NB4 (cell line): Measurements from ENCODE around the gene CDH23.

Experiments used
- DNase-seq: peaks from one replicate; pipeline ENCODE4 v3.0.0; 2010; ENCODE audit warnings: low read depth
- H3K4me3 ChIP-seq: one replicate; pipeline ENCODE4 v1.5.1; 2011; ENCODE audit warnings: mild to moderate bottlenecking, low read depth, low read length, moderate library complexity
- MYC ChIP-seq: IDR thresholded peaks from 2 replicates; pipeline ENCODE4 v1.6.1; 2011; ENCODE audit warnings: low read depth, low read length
- POLR2A ChIP-seq: IDR thresholded peaks from 2 replicates; pipeline ENCODE4 v1.6.1; 2011; ENCODE audit warnings: mild to moderate bottlenecking; ENCODE audit not compliant: insufficient read length; ENCODE audit errors: extremely low read depth
- TF ChIP-seq, protein P1 (sequence below): IDR thresholded peaks from one replicate; pipeline ENCODE4 v1.5.1; 2012; ENCODE audit warnings: low read depth, low read length
- TF ChIP-seq, protein P2 (sequence below): IDR thresholded peaks from 2 replicates; pipeline ENCODE4 v1.6.1; 2011; ENCODE audit warnings: low read depth, low read length

The CDH23 gene

DNA sequence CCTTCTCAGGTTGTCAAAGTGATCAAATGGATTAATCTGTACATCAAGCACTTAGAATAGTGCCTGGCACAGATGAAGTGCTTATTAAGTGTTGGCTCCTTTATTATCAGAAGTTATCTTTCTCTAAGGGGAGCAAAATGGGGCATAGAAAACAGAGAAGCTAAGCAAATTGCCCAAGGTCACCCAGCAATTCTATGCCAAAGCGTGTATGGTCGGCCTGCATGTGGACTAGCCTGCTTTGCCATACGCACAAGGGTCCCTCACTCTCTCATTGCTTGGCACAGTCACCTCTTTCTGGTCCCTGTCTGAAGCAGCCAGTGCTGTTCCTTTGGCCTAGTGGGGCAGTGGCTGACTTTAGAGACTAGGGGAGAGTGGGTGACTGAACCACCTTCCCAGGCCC, 45.3 kb downstream of the CDH23 start:
- no peak overlapping the region for H3K4me3 ChIP-seq
- TF ChIP-seq, protein P1, sequence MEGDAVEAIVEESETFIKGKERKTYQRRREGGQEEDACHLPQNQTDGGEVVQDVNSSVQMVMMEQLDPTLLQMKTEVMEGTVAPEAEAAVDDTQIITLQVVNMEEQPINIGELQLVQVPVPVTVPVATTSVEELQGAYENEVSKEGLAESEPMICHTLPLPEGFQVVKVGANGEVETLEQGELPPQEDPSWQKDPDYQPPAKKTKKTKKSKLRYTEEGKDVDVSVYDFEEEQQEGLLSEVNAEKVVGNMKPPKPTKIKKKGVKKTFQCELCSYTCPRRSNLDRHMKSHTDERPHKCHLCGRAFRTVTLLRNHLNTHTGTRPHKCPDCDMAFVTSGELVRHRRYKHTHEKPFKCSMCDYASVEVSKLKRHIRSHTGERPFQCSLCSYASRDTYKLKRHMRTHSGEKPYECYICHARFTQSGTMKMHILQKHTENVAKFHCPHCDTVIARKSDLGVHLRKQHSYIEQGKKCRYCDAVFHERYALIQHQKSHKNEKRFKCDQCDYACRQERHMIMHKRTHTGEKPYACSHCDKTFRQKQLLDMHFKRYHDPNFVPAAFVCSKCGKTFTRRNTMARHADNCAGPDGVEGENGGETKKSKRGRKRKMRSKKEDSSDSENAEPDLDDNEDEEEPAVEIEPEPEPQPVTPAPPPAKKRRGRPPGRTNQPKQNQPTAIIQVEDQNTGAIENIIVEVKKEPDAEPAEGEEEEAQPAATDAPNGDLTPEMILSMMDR: no peak
- TF ChIP-seq, protein P2, sequence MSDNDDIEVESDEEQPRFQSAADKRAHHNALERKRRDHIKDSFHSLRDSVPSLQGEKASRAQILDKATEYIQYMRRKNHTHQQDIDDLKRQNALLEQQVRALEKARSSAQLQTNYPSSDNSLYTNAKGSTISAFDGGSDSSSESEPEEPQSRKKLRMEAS: no peak
- TF ChIP-seq POLR2A: no peak
- TF ChIP-seq MYC: no peak

DNA sequence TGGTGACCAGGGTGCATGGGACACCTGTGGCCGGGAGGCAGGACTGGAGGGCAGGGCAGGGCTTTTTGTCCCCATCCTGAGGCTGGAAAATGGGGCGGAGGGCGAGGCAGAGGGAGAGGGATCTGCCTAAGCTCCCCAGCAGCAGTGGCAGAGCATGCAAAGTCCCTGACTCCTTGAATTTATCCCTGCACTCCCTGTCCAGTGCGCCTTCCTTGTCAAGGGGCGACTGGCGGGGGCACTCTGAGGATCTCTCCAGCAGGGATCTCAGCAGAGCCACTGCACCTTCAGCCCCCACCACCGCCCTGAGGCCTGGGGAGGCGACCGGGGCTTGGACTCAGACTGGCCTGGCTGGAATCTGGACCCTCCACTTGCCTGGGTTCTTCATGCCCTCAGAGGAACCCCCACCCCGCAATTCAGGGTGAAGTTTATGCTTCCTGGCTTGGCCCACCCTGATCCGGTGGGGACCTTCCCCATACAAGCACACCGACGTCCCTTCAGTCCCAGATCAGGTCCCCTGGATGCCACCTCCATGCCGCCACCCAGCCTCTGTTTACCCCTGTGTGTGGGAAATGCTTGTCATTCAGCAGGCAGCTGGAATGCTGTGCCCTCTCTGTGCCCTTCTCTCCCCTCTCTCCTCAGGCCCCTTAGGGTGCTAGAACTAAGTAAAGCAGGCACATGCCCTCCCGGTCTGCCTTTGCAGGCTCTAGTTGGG, 46.3 kb downstream of the CDH23 start:
- no peak overlapping the region for H3K4me3 ChIP-seq
- DNase-seq: no peak
- TF ChIP-seq, protein P1: no peak
- no peak for TF ChIP-seq MYC
- no peak for TF ChIP-seq POLR2A
- TF ChIP-seq, protein P2: no peak

More for the DNA sequence above, 45.3 kb downstream of the CDH23 start:
- DNase-seq: no peak

DNA sequence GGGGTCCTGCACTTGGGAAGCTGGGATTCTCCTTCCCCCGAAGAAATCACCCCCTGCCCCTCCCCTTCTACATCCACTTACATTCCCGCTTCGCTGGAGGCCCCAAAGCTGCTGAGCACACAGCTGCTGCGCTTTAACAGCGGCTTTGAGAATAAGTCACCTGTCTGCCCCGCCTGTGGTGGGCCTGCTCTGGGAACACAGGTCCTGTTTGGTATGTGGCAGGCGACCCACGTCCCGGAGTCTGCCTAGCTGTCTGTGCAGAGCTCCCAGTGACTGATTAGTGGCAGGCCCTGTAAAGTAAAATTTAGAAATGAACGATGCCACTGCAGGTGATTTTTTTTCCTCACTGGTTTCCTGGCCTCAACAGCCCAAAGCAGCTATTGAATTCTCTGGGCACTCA, 47.0 kb downstream of the CDH23 start:
- TF ChIP-seq, protein P1: no peak
- TF ChIP-seq, protein P2: no peak
- TF ChIP-seq MYC (no peak), POLR2A (no peak)
- no peak overlapping the region for H3K4me3 ChIP-seq
- DNase-seq: no peak

DNA sequence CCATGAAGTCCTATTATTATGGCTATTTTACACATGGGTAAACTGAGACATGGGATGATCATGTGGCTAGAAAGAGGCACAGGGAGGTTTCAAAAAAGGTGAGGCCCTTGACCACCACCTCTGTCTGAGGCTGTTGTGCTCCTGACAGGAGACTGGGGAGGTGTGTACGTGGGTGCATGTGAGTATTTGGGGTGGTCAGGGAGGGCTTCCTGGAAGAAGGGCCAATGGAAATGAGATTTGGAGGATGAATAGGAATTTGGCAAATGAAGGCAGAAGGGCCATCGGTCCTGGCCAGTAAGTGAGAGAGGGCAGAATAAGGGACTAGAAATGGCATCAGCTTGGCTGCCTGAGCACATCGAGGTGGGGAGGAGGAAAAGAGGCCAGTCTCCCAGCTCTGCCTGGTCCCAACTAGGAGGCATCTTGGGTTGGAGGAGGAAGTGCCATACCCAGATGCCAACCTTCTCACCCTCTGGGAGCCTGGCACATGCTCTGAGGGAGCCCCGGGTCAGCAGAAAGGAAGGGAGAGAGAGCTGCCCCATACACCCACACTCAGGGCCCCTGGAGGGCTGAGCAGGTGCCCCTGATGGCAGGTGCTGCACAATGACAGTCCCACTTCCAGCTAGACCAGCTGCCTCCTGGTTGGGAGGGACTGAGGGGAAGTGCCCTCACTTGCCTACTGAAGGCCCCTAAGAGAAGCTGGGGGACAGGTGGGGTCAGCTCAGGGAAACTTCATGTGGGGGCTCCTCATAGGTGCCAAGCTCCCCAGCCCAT, 47.7 kb downstream of the CDH23 start:
- H3K4me3 ChIP-seq: no peak overlapping the region
- DNase-seq: no peak
- TF ChIP-seq POLR2A (no peak), MYC (no peak)
- TF ChIP-seq, protein P1: no peak
- TF ChIP-seq, protein P2: no peak

DNA sequence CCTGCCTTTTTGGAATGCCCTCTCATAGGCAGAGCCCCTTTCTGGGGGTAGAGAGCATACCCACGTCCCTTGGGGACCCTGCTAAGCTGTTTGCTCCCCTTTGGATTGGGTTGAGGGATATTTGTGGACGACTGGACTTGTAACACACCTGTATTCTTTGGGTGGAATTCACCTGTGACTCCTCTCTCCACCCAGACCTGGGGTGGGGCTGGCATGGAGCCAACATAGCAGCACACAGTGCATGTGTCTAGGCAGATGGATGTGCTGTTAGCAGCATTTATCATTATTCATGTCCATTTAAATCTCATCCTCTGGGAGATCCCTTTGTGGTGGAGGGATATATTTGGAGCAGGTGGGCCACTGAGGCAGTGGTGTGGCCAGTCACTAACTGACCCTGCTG, 51.0 kb downstream of the CDH23 start:
- TF ChIP-seq, protein P1: no peak
- DNase-seq: no peak
- H3K4me3 ChIP-seq: no peak overlapping the region
